ENCODE data around the gene PGP. TPM values are rescaled to one million over a fixed set of nuclear protein-coding genes. Genes with fewer than 3 reads are reported as not detected.

Gene PGP
- total and polyA plus RNA-seq, 7 experiments from 2014 or later = 6.0 to 26.5 (median 12.9) TPM

DNA sequence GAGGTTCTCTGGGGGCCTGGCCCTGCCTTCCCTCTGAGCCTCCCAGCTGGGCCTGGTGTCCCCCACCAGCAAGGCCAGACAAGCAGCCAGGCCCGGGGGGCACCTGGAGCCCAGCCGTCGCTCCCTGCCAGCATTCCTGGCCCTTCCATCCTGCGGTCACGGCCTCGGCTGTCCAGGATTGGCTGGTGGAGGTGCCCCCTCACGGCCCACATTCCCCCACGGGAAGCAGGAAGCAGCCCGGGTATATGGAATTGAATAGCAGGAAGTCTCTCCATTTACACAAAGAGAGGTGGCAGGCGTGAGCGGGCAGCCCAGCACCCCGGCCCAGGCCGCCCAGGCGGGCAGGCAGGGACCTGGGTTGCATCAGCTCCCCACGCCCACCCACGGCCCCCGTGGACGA, 44.6 kb downstream of the PGP start:
- Mint-ChIP-seq H3K27me3 (no peaks in the 10 kb centered on the region), H3K36me3 (peaks cover 0 to 10% (median 4%) of the 10 kb centered on the region in 5 donors), H3K4me1 (peaks cover 0 to 4% (median 0%) of the 10 kb centered on the region in 7 donors), H3K27ac (no peak overlapping the region), H3K9me3 (no peaks in the 10 kb centered on the region), H3K4me3 (no peak overlapping the region)
- H3K27ac ChIP-seq (ENCODE audit: low read depth, low read length) = no peak overlapping the region
- DNase-seq (no peak), ATAC-seq (no peak)
- peaks cover 0 to 61% (median 3%) of the 10 kb centered on the region in 3 experiments for H3K36me3 ChIP-seq (ENCODE audit: control insufficient read depth in 2 of 3, insufficient read depth in 3 of 3, low read length in 3 of 3)
- H3K4me1 ChIP-seq (ENCODE audit: control insufficient read depth in 2 of 2, insufficient read depth in 2 of 2, low read length in 2 of 2) = no peaks in the 10 kb centered on the region
- intact Hi-C loops (cut with micrococcal nuclease) = no loop called here
- H3K27me3 ChIP-seq (ENCODE audit: control insufficient read depth in 2 of 2, insufficient read depth in 2 of 2, low read length in 2 of 2) = no peaks in the 10 kb centered on the region
- H3K4me3 ChIP-seq (ENCODE audit: low read length) = no peak overlapping the region
- H3K9me3 ChIP-seq (ENCODE audit: control insufficient read depth in 2 of 3, low read length in 3 of 3) = no peaks in the 10 kb centered on the region
- ChIA-PET CTCF (no interaction called here), POLR2A (no interaction called here)

DNA sequence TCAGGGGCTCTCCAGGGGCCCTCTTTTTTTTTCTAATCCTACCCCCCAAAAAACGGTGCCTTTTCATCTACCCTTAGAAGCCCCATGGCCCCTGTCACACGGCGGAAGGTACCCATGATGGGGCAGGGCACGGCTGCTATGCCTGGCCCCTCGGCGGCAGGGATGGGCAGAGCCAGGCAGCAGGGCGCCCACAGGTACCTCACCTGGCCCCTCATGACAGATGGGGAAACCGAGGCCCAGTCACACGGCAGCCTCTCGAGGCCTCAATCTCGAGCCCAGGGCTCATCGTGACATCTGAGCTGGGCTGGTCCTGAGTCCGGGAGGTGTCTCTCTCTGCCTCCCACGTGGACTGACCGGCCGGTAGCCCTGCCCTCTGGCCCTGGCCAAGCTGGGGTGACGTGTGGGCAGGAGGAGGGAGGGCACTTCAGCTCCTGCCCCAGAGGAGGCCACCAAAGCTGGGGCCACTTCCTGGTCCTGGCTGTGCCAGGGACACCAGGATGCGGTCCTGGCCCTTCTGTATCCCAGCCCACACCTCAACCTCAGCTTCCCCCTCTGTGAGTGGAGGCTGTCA, 47.5 kb downstream of the PGP start:
- Histone ChIP-seq H3K4me3 (ENCODE audit: low read length) (no peak overlapping the region), H3K4me1 (ENCODE audit: control insufficient read depth in 2 of 2, insufficient read depth in 2 of 2, low read length in 2 of 2) (no peaks in the 10 kb centered on the region), H3K9me3 (ENCODE audit: control insufficient read depth in 2 of 3, low read length in 3 of 3) (no peaks in the 10 kb centered on the region), H3K27me3 (ENCODE audit: control insufficient read depth in 2 of 2, insufficient read depth in 2 of 2, low read length in 2 of 2) (no peaks in the 10 kb centered on the region), H3K27ac (ENCODE audit: low read depth, low read length) (no peak overlapping the region), H3K36me3 (ENCODE audit: control insufficient read depth in 2 of 3, insufficient read depth in 3 of 3, low read length in 3 of 3) (peaks cover 0 to 42% (median 3%) of the 10 kb centered on the region in 3 experiments)
- peaks cover 0 to 3% (median 0%) of the 10 kb centered on the region in 7 donors for H3K4me1 Mint-ChIP-seq
- intact Hi-C loops (cut with micrococcal nuclease) = no loop called here
- no peaks in the 10 kb centered on the region for H3K27me3 Mint-ChIP-seq
- H3K36me3 Mint-ChIP-seq = peaks cover 0 to 9% (median 0%) of the 10 kb centered on the region in 5 donors
- H3K9me3 Mint-ChIP-seq = no peaks in the 10 kb centered on the region
- no peak for DNase-seq
- H3K4me3 Mint-ChIP-seq = no peak overlapping the region
- ChIA-PET CTCF (interaction anchor here (0.8 kb wide), 1 partner anchor 20 kb away, joined by 3 read pairs; no protein-coding TSS in a partner anchor), POLR2A (interaction anchor here (0.6 to 1.8 kb wide), 2 partner anchors 12 to 1323 kb away, joined by 3 to 6 read pairs; partner anchors contain the start of gene TRAF7)
- no peak overlapping the region for H3K27ac Mint-ChIP-seq
- ATAC-seq = no peak

DNA sequence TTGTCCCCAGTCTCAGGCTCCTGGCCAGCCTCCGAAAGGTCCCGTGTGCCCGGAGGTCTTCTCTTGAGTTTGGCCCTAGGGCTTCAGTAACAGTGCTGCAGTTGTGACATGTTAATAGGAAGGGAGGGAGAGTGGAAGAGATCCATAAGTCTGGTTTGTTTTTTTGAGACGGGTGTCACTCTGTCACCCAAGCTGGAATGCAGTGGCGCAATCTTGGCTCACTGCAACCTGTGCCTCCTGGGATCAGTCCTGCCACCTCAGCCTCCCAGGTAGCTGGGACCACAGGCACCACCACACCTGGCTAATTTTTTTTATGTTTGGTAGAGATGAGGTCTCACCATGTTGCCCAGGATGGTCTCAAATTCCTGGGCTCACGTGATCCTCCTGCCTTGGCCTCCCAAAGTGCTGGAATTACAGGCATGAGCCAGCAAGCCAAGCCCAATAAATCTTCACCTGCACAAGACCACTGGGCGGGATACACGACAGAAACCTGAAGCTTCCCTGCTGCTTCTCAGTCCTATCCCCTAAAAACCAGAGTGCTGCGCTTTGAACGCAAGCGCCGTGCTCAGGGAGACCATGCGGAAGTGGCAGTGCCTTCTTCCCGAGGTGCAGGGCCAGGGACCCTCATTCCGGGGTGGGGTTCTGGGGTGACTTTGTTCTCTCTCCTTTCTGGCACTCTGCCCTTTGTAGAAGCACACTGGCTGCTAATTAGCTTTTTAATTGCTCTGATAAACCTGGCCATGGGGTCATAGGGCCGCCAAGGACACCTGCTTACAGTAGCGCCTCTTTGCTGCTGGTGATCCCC, 48.2 kb downstream of the PGP start:
- POLR2A ChIA-PET = interaction anchor here (0.6 to 1.8 kb wide), 2 partner anchors 12 to 1322 kb away, joined by 3 to 6 read pairs; partner anchors contain the start of gene TRAF7
- CTCF ChIA-PET = interaction anchor here (0.8 kb wide), 1 partner anchor 21 kb away, joined by 3 read pairs; no protein-coding TSS in a partner anchor
- H3K36me3 ChIP-seq (ENCODE audit: control insufficient read depth in 2 of 3, insufficient read depth in 3 of 3, low read length in 3 of 3) = peaks cover 0 to 35% (median 3%) of the 10 kb centered on the region in 3 experiments

DNA sequence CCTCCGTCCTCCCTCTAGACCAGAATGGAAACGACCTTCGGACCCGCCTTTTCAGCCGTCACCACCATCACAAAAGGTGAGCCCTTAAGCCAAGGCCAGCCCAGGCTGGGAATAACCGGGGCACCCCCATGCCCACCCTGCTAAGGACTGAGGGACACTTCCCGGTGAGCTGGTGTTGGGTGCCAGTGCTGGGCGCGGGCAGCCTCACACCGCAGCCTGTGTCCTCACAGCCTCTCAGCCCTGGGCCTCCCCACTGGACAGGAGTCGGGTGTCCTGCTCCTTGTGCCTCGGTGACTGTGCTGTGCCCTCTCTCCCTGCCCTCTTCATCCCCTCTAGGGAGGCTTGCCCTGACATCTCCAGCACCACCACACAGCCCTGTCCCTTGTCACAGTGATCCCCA, 48.8 kb downstream of the PGP start:
- Mint-ChIP-seq H3K4me1 (peaks cover 0 to 3% (median 0%) of the 10 kb centered on the region in 7 donors), H3K27me3 (no peaks in the 10 kb centered on the region), H3K9me3 (no peaks in the 10 kb centered on the region), H3K4me3 (no peak overlapping the region), H3K36me3 (peaks cover 0 to 13% (median 0%) of the 10 kb centered on the region in 5 donors), H3K27ac (peak overlapping the region in 2 of 9 donors; percentile 25 to 56)
- Histone ChIP-seq H3K27me3 (ENCODE audit: control insufficient read depth in 2 of 2, insufficient read depth in 2 of 2, low read length in 2 of 2) (no peaks in the 10 kb centered on the region), H3K4me1 (ENCODE audit: control insufficient read depth in 2 of 2, insufficient read depth in 2 of 2, low read length in 2 of 2) (no peaks in the 10 kb centered on the region), H3K36me3 (ENCODE audit: control insufficient read depth in 2 of 3, insufficient read depth in 3 of 3, low read length in 3 of 3) (peaks cover 0 to 32% (median 3%) of the 10 kb centered on the region in 3 experiments), H3K27ac (ENCODE audit: low read depth, low read length) (no peak overlapping the region), H3K4me3 (ENCODE audit: low read length) (no peak overlapping the region), H3K9me3 (ENCODE audit: control insufficient read depth in 2 of 3, low read length in 3 of 3) (no peaks in the 10 kb centered on the region)
- ChIA-PET POLR2A (interaction anchor here (0.5 to 1.8 kb wide), 2 partner anchors 11 to 1476 kb away, joined by 4 to 6 read pairs; partner anchors contain the start of genes TRAF7 and WDR24), CTCF (no interaction called here)
- intact Hi-C loops (cut with micrococcal nuclease) = no loop called here
- ATAC-seq (no peak), DNase-seq (no peak)

More for the DNA sequence above, 48.2 kb downstream of the PGP start:
- Mint-ChIP-seq H3K36me3 (peaks cover 0 to 13% (median 0%) of the 10 kb centered on the region in 5 donors), H3K4me3 (no peak overlapping the region), H3K27ac (peak overlapping the region in 2 of 9 donors; percentile 25 to 56), H3K27me3 (no peaks in the 10 kb centered on the region), H3K4me1 (peaks cover 0 to 3% (median 0%) of the 10 kb centered on the region in 7 donors), H3K9me3 (no peaks in the 10 kb centered on the region)
- H3K27me3 ChIP-seq (ENCODE audit: control insufficient read depth in 2 of 2, insufficient read depth in 2 of 2, low read length in 2 of 2) = no peaks in the 10 kb centered on the region
- no peak for ATAC-seq
- H3K27ac ChIP-seq (ENCODE audit: low read depth, low read length) = no peak overlapping the region
- H3K4me1 ChIP-seq (ENCODE audit: control insufficient read depth in 2 of 2, insufficient read depth in 2 of 2, low read length in 2 of 2) = no peaks in the 10 kb centered on the region
- no peak overlapping the region for H3K4me3 ChIP-seq (ENCODE audit: low read length)
- no peaks in the 10 kb centered on the region for H3K9me3 ChIP-seq (ENCODE audit: control insufficient read depth in 2 of 3, low read length in 3 of 3)
- DNase-seq = no peak
- intact Hi-C loops (cut with micrococcal nuclease) = no loop called here

DNA sequence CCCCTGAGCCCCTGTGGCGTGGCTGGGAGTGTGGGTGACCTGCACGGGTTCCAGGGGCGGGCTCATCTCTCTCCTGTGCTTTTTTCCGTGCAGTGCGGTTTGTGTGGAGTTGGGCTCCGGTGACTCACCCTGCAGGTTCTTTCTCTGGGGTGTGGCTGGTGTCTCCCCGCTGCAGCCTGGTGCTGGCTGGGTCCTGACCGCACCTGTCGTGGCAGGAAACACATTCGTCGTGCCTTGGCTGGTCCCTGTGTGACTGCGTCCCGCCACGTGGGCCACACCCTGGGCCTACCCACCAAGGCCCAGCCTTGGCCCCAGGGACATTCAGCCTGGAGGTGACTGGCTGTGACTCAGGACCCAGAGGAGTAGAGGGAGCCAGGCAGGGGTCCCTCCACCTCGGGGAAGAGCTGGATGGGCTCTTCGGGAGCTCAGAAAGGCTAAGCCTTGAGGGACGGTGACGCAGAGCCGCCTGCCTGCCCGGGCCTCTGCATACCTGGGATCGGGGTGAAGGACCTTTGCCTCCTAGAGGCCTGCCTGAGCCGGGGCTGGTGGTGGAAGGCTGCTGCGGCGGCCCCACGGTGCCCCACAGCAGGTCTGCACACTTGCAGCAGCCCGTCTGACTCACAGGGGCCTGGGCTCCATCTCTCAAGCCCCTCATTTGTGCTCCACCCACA, 51.3 kb downstream of the PGP start:
- Histone ChIP-seq H3K27ac (ENCODE audit: low read depth, low read length) (no peak overlapping the region), H3K36me3 (ENCODE audit: control insufficient read depth in 2 of 3, insufficient read depth in 3 of 3, low read length in 3 of 3) (peaks cover 0 to 28% (median 3%) of the 10 kb centered on the region in 3 experiments), H3K4me3 (ENCODE audit: low read length) (no peak overlapping the region), H3K4me1 (ENCODE audit: control insufficient read depth in 2 of 2, insufficient read depth in 2 of 2, low read length in 2 of 2) (no peaks in the 10 kb centered on the region), H3K27me3 (ENCODE audit: control insufficient read depth in 2 of 2, insufficient read depth in 2 of 2, low read length in 2 of 2) (no peaks in the 10 kb centered on the region), H3K9me3 (ENCODE audit: control insufficient read depth in 2 of 3, low read length in 3 of 3) (no peaks in the 10 kb centered on the region)
- peak overlapping the region in 2 of 9 donors; percentile 4 to 19 for H3K27ac Mint-ChIP-seq
- DNase-seq (no peak), ATAC-seq (no peak)
- intact Hi-C loops (cut with micrococcal nuclease) = no loop called here
- no peaks in the 10 kb centered on the region for H3K9me3 Mint-ChIP-seq
- H3K4me1 Mint-ChIP-seq = peaks cover 0 to 8% (median 0%) of the 10 kb centered on the region in 7 donors
- no peaks in the 10 kb centered on the region for H3K27me3 Mint-ChIP-seq
- ChIA-PET CTCF (interaction anchor here (0.6 kb wide), 1 partner anchor 1135 kb away, joined by 4 read pairs; no protein-coding TSS in a partner anchor), POLR2A (interaction anchor here (0.6 kb wide), 1 partner anchor 8 kb away, joined by 3 read pairs; the partner anchor contains the start of gene TRAF7)
- peaks cover 0 to 13% (median 0%) of the 10 kb centered on the region in 5 donors for H3K36me3 Mint-ChIP-seq
- no peak overlapping the region for H3K4me3 Mint-ChIP-seq

DNA sequence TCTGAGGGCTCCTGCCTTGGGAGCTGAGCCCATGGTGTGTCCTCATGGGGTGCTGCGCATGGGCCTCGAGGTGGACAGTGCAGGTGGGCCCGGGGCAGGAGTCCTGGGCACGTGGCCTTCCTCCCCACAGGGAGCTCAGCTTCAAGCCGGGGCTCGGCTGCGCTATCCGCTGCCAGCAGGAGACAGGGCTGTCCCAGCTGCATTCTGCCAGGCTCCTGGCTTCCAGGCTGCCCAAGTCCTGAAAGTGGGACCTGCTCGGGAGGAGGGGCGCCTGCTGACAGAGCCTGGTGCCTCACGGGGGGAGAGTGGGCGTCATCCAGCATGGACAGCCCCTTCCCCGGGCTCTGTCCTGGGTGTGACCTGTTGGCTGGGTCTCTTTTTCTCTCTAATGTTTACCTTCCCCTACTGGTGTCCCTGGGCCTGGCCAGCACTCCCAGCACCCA, 51.9 kb downstream of the PGP start:
- Mint-ChIP-seq H3K27me3 (no peaks in the 10 kb centered on the region), H3K9me3 (no peaks in the 10 kb centered on the region)

More for the DNA sequence above, 51.9 kb downstream of the PGP start:
- ChIA-PET POLR2A (no interaction called here), CTCF (interaction anchor here (1.0 kb wide), 1 partner anchor 159 kb away, joined by 3 read pairs; no protein-coding TSS in a partner anchor)
- intact Hi-C loops (cut with micrococcal nuclease) = no loop called here
- no peaks in the 10 kb centered on the region for H3K4me1 ChIP-seq (ENCODE audit: control insufficient read depth in 2 of 2, insufficient read depth in 2 of 2, low read length in 2 of 2)
- no peak overlapping the region for H3K4me3 ChIP-seq (ENCODE audit: low read length)
- H3K9me3 ChIP-seq (ENCODE audit: control insufficient read depth in 2 of 3, low read length in 3 of 3) = no peaks in the 10 kb centered on the region
- H3K27me3 ChIP-seq (ENCODE audit: control insufficient read depth in 2 of 2, insufficient read depth in 2 of 2, low read length in 2 of 2) = no peaks in the 10 kb centered on the region
- peaks cover 0 to 22% (median 3%) of the 10 kb centered on the region in 3 experiments for H3K36me3 ChIP-seq (ENCODE audit: control insufficient read depth in 2 of 3, insufficient read depth in 3 of 3, low read length in 3 of 3)
- H3K36me3 Mint-ChIP-seq = peaks cover 0 to 13% (median 0%) of the 10 kb centered on the region in 5 donors
- H3K27ac ChIP-seq (ENCODE audit: low read depth, low read length) = no peak overlapping the region
- H3K27ac Mint-ChIP-seq = no peak overlapping the region
- no peak overlapping the region for H3K4me3 Mint-ChIP-seq
- ATAC-seq (no peak), DNase-seq (no peak)
- peaks cover 0 to 8% (median 6%) of the 10 kb centered on the region in 7 donors for H3K4me1 Mint-ChIP-seq

Measured in naive thymus-derived CD4-positive, alpha-beta T cell (primary cell).